Amniotic stem cell (primary cell): ENCODE data around the gene YBX2.
"Not testable (repeated sequence)": the region's sequence is repeated elsewhere in the genome, so short reads cannot be mapped to it uniquely, and the experiment has no call there.

Experiments used
- DNase-seq: peaks from one replicate; lab custom pipeline; 2025; lab: John Stamatoyannopoulos, UW

YBX2 gene

GRCh38 chr17:7294614-7295153 is at the start of gene YBX2:
TSS of gene YBX2 (minus strand) at chr17:7294639. CDS start at chr17:7294500, 139 bp downstream.
- DNase-seq, result no peak

GRCh38 chr17:7343250-7343649 is 48.8 kb upstream of the YBX2 start:
- DNase-seq, result no peak

DNA sequence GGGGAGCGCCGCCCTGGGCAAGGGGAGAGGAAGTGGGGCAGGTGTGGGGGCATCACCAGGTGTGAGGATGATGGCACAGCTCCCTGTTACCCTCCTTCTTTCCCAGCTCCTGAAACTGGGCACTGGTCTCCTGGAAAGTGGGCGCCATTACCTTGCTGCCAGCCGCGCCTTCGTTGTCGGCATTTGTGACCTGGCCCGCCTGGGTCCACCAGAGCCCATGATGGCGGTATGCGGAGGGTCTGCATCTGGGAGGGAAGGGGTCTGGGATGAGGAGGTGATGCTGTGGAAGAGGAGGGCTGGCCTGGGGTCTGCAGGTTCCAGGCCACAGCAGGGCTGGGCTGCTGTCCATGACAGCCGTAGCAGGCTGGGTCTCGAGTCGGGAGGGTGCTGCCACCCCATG is 47.4 kb upstream of the YBX2 start:
- no peak for DNase-seq

DNA sequence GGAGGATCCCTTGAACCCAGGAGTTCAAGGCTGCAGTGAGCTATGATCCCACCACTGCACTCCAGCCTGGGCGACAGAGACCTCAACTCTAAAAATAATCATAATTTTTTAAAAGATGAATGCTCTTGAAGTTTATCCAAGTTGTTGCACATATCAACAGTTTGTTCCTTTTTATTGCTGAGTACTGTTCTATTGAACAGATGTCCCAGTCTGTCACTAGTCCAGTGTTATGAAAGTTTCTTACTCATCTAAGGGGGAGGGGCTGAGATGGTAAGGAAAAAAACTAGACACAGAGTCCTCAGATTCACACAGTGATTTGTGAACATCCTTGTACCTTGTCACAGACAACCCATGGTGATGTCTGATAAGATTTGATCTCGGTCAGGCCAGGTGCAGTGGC is 45.7 kb upstream of the YBX2 start:
- no peak for DNase-seq

- DNase-seq, result not testable (repeated sequence)
Measured at GRCh38 chr17:7337600-7337999, 43.2 kb upstream of the YBX2 start.

- DNase-seq, result no peak
Measured at GRCh38 chr17:7336240-7337175, 42.1 kb upstream of the YBX2 start, which contains the start of gene ACAP1. TSS of gene ACAP1 (plus strand) at chr17:7336529. CDS start at chr17:7336735, 206 bp downstream.

GRCh38 chr17:7335765-7336164 is 41.3 kb upstream of the YBX2 start:
- DNase-seq, result not testable (repeated sequence)

DNA sequence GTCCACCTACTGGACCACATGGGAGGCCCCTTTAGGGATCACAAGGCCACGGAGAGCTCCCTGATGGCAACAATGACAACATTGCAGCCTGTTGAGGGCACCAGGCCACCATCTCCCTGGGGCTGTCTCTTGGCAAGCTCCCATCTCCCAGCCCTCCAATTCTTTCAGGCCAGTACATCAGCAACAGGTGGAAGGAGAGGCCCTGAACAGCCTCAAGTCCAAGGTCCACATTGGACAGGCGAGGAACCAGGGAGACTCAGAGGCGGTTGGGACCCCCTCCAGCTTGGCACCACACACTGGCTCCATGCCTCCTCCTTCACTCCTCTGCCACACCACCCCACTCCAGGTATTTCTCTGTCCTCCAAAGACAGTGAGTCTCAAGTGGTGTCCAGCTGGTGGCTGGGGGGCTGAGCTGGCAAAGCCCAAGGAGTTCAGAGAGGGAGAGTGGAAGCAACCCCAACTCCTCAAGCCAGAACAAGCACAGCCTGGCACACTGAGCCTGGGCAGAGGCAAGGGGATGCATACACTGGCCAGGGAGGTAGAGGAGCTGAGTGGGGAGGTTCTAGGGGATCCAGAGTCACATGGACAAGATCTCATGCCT is 40.6 kb upstream of the YBX2 start:
- no peak for DNase-seq

DNA sequence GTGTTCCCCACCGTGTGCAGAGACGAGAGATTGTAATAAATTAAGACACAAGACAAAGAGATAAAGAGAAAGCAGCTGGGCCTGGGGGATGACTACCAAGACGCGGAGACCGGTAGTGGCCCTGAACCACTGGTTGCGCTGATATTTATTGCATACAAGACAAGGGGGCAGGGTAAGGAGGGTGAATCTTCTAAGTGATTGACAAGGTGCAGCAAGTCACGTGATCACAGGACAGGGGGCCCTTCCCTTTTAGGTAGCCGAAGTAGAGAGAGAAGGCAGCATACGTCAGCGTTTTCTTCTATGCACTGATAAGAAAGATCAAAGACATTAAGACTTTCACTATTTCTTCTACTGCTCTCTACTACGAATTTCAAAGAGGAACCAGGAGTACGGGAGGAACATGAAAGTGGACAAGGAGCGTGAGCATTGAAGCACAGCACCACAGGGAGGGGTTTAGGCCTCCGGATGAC is 38.2 kb upstream of the YBX2 start:
- DNase-seq, result not testable (repeated sequence)

DNA sequence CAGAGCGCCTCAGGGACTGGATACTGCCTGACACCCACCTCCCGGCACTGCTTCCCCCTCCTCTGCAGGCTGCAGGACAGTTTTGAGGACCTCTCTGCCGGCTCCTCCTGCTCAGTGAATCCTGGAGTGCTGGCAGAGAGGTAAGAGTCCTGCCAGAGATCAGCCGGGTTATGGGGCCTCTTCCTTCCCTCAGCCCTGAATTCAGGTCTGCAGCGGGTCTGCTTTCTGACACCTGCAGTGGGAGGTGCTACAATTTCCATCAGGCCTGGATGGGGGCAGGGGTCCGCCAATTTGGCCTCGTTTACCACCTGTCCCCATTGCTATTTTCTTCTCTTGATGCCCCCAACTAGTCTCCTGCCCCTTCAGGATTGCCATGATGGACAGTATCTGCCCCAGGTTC is 37.7 kb upstream of the YBX2 start:
- no peak for DNase-seq

DNA sequence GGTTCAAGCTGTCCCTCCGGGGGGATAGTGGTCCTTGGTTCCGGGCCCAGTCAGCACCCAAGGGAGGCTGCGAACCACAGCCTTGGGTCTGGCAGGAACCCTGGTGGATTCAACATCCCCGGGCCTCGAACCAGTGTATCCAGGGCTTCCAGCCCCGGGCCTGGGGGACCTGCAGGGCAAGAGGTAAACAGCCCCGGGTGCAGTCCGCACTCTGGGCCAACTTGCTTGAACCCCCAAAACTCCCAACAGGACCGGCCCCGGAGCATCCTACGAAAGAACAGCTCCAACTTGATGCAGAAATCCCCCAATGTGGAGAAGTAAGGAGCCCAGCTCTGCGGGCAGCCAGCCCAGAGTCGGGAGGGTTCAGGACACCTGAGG is 36.2 kb upstream of the YBX2 start:
- no peak for DNase-seq

- DNase-seq, result peak; percentile 67
Measured at GRCh38 chr17:7329997-7330637, 35.7 kb upstream of the YBX2 start.

DNA sequence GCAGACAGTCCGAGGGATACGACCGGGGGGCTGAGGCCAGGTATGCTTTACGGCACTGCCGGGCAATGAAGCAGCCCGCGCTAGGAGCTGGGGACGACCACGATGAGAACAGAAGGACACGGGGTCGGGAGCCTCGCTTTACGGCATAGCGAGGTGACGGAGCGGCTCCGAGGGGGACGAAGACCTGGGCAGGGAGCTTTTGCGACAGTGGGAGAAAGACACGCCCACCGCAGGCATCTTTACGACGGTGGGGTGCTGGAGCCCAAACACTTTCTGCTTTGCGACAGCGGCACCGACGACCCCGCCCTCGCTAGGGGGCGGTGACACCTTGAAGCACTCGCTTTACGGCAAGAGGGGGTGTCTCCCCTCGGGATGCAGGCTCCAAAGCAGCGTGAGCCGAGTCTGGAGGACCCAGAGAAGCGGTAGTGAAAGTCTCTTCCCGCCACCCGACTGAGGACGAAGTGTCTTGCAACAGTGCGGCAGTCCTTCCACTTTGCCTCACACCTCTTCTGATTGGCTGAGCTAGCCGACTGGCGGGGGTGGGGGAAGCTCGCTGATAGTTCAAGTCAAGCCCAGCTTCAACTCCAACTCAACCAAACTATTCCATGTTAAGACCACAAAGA is 35.0 kb upstream of the YBX2 start:
- peak; percentile 98 for DNase-seq

- DNase-seq, result peak; percentile 45
Measured at GRCh38 chr17:7328840-7329373, 34.5 kb upstream of the YBX2 start, which contains the start of gene NEURL4. TSS of gene NEURL4 (minus strand) at chr17:7329335. CDS start at chr17:7329312, 23 bp downstream.

DNA sequence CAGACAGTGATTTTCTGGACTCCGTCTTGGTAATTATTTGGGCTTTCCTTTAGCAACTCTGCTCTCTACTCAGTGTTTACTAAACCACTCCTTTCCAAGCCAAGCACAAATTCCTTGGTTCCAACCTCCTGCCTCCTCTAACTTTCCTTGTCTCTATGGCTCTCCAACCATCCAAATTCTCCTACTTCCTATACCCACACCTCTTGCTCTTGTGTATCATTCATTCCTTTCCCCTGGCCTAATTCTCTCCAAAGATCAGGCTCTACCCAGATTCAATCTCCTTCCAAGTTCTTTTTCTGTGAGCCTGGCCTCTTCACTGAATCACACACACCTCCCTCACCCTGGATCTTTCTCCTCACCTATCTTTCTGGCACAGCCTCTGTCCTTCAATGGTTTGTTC is 33.6 kb upstream of the YBX2 start:
- no peak for DNase-seq

GRCh38 chr17:7327501-7327900 is 33.1 kb upstream of the YBX2 start:
- DNase-seq, result no peak

- no peak for DNase-seq
Measured at GRCh38 chr17:7327056-7327455, 32.6 kb upstream of the YBX2 start.

- DNase-seq, result no peak
Measured at GRCh38 chr17:7326186-7326585, 31.7 kb upstream of the YBX2 start.

DNA sequence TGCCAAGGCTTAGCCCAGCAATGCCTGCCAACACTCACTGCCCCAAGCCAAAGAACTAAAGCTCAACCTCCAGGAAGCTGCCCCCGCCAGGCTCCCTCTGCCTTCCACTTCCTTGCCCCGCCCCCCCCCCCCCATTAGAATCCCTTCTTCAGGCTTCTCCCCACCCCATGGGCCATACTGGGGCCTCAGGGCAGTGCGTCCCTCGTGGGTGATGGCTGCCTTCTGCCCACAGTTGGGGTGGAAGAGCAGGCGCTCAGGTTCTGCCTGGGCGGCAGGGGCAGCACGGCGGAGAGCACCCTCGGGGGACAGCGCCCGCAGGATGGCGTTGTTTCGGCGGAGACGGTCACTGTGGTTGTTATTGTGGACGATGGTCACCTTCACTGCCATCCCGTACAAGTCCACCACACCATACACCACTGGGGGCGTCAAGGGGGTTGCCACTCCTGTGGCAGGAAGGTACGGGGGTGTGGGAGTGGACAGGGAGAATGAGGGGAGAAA is 30.6 kb upstream of the YBX2 start:
- DNase-seq, result no peak

- DNase-seq, result no peak
Measured at GRCh38 chr17:7324438-7324779, 30.0 kb upstream of the YBX2 start.

DNA sequence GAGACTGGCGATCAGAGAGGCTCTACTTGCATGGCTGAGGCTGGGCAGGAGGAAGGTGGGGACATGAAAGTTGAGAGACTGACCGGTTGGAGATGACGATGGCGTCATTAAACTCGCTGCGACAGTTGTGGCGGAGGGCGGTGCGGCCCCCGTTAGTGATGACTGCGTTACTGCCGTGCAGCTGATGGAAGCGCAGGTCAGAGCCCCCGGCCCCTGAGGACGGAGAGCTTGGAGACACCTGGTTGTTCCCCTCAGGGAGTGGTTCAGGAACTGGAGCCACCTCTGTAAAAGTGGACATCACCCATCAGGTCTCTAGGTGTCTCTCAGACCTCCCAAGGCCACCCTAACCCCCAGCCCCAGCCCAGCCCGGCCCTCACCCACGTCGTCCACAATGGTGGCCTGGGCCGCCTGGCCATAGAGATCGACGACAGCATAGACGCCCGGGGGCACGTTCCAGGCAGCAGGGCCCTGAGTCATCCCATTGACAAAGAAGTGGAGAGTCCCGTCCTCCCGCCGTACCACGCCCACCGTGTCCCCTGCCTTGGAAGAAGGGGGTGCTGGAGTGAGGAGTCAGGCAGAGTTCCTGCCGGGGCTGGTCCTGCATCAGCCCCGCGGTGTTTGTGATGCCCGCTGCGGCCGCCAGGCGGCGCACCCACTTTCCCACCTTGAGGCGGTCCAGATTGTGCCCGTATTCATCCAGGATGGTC is 29.4 kb upstream of the YBX2 start:
- no peak for DNase-seq
